Left kidney (tissue), 2 donors: ENCODE measurements around the gene ACYP1. TPM values are rescaled to one million over a fixed set of nuclear protein-coding genes. Genes with fewer than 3 reads are reported as not detected.

ENCODE experiments used
- DNase-seq: peaks from one replicate; pipeline ENCODE4 v3.0.0-alpha.2; 2013
- polyA plus RNA-seq: library from polyadenylated mRNA; unstranded; fragments of 120-200 nt; gene quantifications from one replicate; pipeline ENCODE4 v1.2.1, GENCODE V29; 2013; ENCODE audit not compliant: insufficient read length

ACYP1 gene
- polyA plus RNA-seq, 1 donor: 58.5 TPM

GRCh38 chr14:75041613-75042012 is 22.2 kb downstream of the ACYP1 start:
- DNase-seq: no peak

- no peak for DNase-seq
These were observed 22.9 kb downstream of the ACYP1 start for GRCh38 chr14:75040959-75041358.

DNA sequence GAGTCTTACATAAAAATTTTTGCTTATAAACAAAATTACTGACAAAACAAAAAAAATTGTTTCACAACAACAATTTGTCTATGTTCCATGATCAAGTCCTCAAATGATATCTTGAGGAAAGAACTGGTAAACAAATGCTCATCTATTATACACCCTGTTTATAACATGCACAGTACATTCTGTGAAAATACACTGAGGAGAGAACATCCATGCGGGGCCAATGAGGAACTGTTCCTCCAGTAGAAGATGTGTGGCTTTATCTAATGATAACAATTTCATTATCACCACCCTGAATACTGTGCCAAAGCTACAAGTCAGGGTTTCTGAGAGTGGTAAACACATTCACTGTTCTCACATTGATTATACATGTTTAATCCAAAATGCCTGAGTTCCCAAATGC is 23.3 kb downstream of the ACYP1 start:
- no peak for DNase-seq

DNA sequence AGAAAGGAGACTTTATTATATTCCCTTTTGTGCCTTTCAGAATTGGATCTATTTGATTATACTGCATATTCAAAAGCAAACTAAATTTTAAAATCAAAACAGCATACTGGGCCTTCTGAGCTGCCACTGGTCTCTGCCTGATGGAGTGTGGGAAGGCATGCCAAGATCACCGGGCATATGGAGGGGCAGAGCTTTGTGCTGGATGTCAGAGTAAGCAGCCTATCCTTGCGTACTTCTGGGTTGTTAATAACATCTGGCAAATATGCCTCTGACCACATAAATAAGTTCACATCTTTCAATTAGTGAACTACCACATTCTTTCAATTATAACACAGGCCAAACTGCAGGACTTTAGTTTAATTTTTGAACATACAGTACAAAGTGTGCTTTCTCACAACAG is 30.9 kb downstream of the ACYP1 start:
- no peak for DNase-seq

GRCh38 chr14:75030147-75030546 is 33.7 kb downstream of the ACYP1 start:
- DNase-seq: no peak

DNA sequence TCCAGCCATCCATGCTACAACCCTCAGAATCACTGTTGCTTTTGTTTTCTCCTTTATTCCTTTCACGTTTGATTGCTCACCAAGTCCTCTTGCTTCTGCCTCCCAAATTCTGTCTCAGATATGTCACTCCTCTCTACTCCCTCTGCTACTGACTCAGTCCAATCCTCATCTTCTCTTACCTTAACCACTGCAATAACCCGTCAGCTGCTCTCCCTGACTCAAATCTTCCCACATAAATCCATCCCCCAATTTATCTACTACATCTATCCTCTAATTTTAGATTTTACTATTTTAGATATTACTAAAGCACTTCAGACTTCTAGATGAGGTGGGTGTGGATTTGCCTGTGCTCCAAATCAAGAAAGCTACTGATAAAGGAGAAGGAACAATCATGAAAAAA is 37.9 kb downstream of the ACYP1 start:
- DNase-seq: no peak

- DNase-seq: no peak
These were observed 38.7 kb downstream of the ACYP1 start for GRCh38 chr14:75025082-75025481.

GRCh38 chr14:75023108-75023507 is 40.7 kb downstream of the ACYP1 start:
- no peak for DNase-seq

DNA sequence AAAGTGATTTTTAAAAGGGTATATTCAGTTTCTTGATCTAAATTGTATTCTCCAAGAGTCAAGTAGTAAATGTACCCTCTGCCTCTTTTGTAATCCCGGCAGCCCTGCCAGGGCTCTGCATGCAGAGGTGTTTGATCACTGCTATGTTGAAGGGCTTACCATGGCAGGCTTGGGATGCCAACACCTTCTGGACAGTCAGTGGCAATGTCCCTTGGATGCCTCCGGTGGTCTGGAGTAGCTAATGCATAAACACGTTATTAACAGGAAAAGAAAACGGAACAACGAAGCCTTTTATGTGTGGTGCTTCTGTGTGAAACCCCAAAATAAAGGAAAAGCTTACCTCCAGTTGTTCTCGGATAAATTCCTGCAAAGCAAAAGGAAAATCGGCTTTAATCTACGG is 41.2 kb downstream of the ACYP1 start:
- DNase-seq: no peak

GRCh38 chr14:75018694-75019093 is 45.1 kb downstream of the ACYP1 start:
- DNase-seq: peak; percentile 48

- DNase-seq: no peak
These were observed 47.0 kb downstream of the ACYP1 start for GRCh38 chr14:75016815-75017214.

DNA sequence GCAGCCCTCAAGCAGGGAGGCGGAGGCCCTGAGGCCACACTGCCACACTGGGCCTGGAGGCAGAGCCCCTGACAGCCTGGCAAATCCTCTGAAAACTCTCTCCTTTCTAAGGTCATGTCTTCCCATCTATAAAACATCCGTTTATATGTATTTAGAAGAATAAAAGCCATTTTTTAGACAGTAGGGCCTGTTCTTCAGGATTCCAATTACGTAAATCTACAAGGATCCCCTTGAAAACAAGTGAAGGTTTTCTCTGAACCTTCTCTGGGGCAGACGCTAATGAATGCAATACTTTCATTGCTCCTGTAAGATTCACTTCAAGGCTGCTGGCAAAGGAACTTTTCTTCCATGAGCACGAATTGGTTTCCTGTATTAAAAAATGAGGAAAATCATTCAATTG is 48.3 kb downstream of the ACYP1 start:
- no peak for DNase-seq

DNA sequence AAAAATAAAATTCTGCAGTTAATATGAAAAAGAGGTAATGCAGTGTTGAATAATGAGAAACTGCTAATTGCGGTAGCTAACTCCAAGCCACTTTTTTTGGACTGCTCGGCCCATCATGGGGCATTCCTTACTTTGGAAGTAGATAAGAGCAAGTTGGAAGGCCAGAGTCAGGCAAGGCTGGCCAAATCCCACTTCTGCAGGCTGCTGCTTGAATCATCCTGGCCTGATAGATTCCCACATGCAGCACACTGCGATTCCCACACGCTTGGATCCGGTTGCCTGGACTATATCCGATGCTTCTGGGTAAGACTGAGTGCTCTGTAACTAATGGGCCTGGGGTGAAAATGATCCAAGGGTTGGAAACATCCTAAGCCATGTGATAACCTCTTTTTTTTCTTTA is 50.5 kb downstream of the ACYP1 start:
- no peak for DNase-seq

GRCh38 chr14:75011356-75011994 is 52.3 kb downstream of the ACYP1 start:
- no peak for DNase-seq

- no peak for DNase-seq
These were observed 53.2 kb downstream of the ACYP1 start for GRCh38 chr14:75010472-75011093.

- no peak for DNase-seq
These were observed 54.6 kb downstream of the ACYP1 start for GRCh38 chr14:75009176-75009575.

DNA sequence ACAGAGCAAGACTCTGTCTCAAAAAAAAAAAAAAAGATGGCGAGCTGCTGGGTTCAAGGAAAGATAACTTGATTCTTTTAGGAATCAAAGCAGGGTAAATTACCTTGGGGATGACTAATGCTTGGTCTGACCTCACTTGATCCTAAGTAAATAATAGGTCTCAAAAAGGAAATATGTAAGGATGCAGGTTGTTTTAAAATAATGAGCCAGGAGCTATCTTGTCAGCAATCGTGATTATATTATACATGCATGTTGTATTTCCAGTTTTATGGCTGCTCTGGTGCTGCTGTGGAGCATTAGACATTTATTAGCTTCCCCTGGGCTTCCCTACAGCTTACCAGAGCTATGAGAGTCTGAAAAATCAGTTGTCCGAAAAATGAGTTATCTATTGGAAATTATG is 58.5 kb downstream of the ACYP1 start:
- DNase-seq: no peak

DNA sequence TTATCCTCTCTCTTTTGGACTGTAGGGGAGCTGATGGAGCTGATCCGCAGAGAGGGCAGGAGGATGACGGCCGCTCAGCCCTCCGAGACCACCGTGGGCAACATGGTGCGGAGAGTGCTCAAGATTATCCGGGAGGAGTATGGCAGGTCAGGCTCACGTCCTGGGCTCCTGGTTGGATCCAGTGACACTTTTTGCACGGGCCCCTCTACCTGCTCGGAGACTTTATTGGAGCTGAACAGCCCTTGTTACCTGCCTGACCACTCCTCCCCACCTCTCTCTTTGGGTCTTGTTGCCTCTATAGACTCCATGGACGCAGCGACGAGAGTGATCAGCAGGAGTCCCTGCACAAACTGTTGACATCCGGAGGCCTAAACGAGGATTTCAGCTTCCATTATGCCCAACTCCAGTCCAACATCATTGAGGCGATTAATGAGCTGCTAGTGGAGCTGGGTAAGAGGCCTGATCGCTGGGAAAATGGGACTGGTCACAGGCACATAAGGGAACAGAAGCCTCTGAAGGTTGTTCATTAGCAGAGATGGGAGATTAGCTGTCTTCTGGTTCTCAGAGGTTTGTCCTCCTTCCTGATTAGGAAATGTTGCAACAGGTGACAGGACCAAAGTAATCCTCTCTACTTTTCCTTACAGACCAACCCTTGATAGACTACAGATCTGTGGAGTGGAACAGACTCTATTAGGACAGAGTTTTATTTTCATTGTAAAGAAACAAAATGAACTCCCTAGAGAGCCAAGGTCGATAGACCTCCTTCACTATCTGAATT is 60.4 kb downstream of the ACYP1 start:
- no peak for DNase-seq

Other genes starting within 250 kb of the ACYP1 start
- 4.3 TPM for gene PROX2, start 187.9 kb downstream of the ACYP1 start, polyA plus RNA-seq
- gene DLST, start 182.1 kb downstream of the ACYP1 start, polyA plus RNA-seq: 140 TPM
- gene RPS6KL1, start 140.8 kb downstream of the ACYP1 start, polyA plus RNA-seq: 0.91 TPM
- 5.5 TPM for gene PGF, start 108.4 kb downstream of the ACYP1 start, polyA plus RNA-seq
- 63.3 TPM for gene EIF2B2, start 61.1 kb downstream of the ACYP1 start, polyA plus RNA-seq
- gene MLH3, start 12.6 kb downstream of the ACYP1 start, polyA plus RNA-seq: 46.7 TPM
- 7.8 TPM for gene ZC2HC1C, start 5.6 kb upstream of the ACYP1 start, polyA plus RNA-seq
- gene NEK9, start 63.0 kb upstream of the ACYP1 start, polyA plus RNA-seq: 154 TPM
- gene TMED10, start 112.6 kb upstream of the ACYP1 start, polyA plus RNA-seq: 271 TPM
- gene FOS, start 214.8 kb upstream of the ACYP1 start, polyA plus RNA-seq: 477 TPM